Measurements from ENCODE around the gene H6PD. TPM values are rescaled to one million over a fixed set of nuclear protein-coding genes. Genes with fewer than 3 reads are reported as not detected.

Gene H6PD
- total RNA-seq, 2 donors from 2014 or later: 35.0 to 41.0 TPM

- H3K36me3 ChIP-seq: peaks cover 4% of the 10 kb centered on the region
- H3K27ac ChIP-seq: no peak overlapping the region
- no peaks in the 10 kb centered on the region for H3K27me3 ChIP-seq
- TF ChIP-seq, protein P1, sequence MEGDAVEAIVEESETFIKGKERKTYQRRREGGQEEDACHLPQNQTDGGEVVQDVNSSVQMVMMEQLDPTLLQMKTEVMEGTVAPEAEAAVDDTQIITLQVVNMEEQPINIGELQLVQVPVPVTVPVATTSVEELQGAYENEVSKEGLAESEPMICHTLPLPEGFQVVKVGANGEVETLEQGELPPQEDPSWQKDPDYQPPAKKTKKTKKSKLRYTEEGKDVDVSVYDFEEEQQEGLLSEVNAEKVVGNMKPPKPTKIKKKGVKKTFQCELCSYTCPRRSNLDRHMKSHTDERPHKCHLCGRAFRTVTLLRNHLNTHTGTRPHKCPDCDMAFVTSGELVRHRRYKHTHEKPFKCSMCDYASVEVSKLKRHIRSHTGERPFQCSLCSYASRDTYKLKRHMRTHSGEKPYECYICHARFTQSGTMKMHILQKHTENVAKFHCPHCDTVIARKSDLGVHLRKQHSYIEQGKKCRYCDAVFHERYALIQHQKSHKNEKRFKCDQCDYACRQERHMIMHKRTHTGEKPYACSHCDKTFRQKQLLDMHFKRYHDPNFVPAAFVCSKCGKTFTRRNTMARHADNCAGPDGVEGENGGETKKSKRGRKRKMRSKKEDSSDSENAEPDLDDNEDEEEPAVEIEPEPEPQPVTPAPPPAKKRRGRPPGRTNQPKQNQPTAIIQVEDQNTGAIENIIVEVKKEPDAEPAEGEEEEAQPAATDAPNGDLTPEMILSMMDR (IDR thresholded peaks at IDR 0.05): no peak
- no peaks in the 10 kb centered on the region for H3K9me3 ChIP-seq
- peaks cover 0 to 63% of the 10 kb centered on the region in 2 donors for H3K4me1 ChIP-seq
- H3K4me3 ChIP-seq: no peak overlapping the region
- DNase-seq (ENCODE audit: low spot score): no peak
These were observed 79.0 kb downstream of the H6PD start for GRCh38 chr1:9313576-9313975.

GRCh38 chr1:9314111-9314510 is 79.5 kb downstream of the H6PD start:
- no peak overlapping the region for H3K4me3 ChIP-seq
- H3K9me3 ChIP-seq: no peaks in the 10 kb centered on the region
- no peak overlapping the region for H3K27ac ChIP-seq
- DNase-seq (ENCODE audit: low spot score): no peak
- H3K27me3 ChIP-seq: no peaks in the 10 kb centered on the region
- peaks cover 0 to 63% of the 10 kb centered on the region in 2 donors for H3K4me1 ChIP-seq
- TF ChIP-seq, protein P1 (IDR thresholded peaks at IDR 0.05): no peak
- H3K36me3 ChIP-seq: peaks cover 4% of the 10 kb centered on the region

- H3K27ac ChIP-seq: no peak overlapping the region
These were observed 80.3 kb downstream of the H6PD start for GRCh38 chr1:9314711-9315379.

DNA sequence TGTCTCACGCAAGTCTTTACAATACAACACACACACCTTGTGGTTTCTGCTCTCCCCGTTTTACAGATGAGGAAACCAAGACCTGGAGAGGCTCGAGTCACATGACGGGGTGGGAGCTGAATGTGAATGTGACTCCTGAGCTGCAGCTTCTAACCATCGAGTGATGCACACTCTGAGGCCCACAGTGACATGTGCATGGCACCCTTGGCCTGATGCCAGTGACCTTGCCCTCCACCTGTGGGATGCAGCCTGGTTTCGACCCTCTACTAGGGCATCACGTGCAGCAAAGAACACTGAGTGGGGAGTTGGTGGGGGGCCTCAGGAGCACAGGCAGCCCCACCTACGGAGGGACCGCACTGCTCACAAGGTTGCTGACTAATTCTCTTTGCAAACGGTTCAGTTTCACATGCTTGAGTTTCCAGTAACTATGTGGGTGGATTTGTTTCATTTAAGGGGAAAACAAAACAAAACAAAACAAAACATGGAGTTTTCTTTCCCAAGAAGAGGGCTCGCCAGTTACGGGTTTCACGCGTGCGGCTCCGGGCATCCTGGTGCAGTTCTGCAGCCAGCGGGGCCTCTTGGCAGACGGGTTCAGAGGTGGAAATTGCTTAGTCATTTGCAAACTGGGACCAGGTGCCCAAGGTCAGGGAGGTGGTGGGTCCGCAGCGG is 81.0 kb downstream of the H6PD start:
- H3K4me3 ChIP-seq: no peak overlapping the region
- TF ChIP-seq, protein P1 (IDR thresholded peaks at IDR 0.05): no peak

More at GRCh38 chr1:9314711-9315379, 80.3 kb downstream of the H6PD start:
- peaks cover 0 to 70% of the 10 kb centered on the region in 2 donors for H3K4me1 ChIP-seq
- H3K27me3 ChIP-seq: no peaks in the 10 kb centered on the region
- TF ChIP-seq, protein P1 (IDR thresholded peaks at IDR 0.05): no peak
- no peak for DNase-seq (ENCODE audit: low spot score)
- H3K36me3 ChIP-seq: peaks cover 4% of the 10 kb centered on the region
- H3K4me3 ChIP-seq: no peak overlapping the region
- no peaks in the 10 kb centered on the region for H3K9me3 ChIP-seq

GRCh38 chr1:9316080-9316444 is 81.5 kb downstream of the H6PD start:
- H3K36me3 ChIP-seq: peaks cover 4% of the 10 kb centered on the region
- peaks cover 0 to 76% of the 10 kb centered on the region in 2 donors for H3K4me1 ChIP-seq
- no peak overlapping the region for H3K27ac ChIP-seq
- no peak for DNase-seq (ENCODE audit: low spot score)
- no peaks in the 10 kb centered on the region for H3K9me3 ChIP-seq
- no peaks in the 10 kb centered on the region for H3K27me3 ChIP-seq
- TF ChIP-seq, protein P1 (IDR thresholded peaks at IDR 0.05): no peak
- H3K4me3 ChIP-seq: no peak overlapping the region

More for the DNA sequence above, 81.0 kb downstream of the H6PD start:
- no peaks in the 10 kb centered on the region for H3K9me3 ChIP-seq
- peaks cover 0 to 76% of the 10 kb centered on the region in 2 donors for H3K4me1 ChIP-seq
- DNase-seq (ENCODE audit: low spot score): no peak
- no peak overlapping the region for H3K27ac ChIP-seq
- no peaks in the 10 kb centered on the region for H3K27me3 ChIP-seq
- H3K36me3 ChIP-seq: peaks cover 4% of the 10 kb centered on the region

Measured in right atrium auricular region (tissue), 2 donors.